GF-D8 (cell line): Measurements from ENCODE around the gene SLIT1.

Source experiments
- DNase-seq: peaks from one replicate; lab custom pipeline; 2025; lab: John Stamatoyannopoulos, UW

Gene SLIT1

GRCh38 chr10:97022616-97023015, 163.1 kb downstream of the SLIT1 start:
- no peak for DNase-seq

- DNase-seq: no peak
Observed at GRCh38 chr10:97020452-97021400, 165.0 kb downstream of the SLIT1 start.

GRCh38 chr10:97019213-97019844, 166.4 kb downstream of the SLIT1 start:
- no peak for DNase-seq

GRCh38 chr10:97018251-97019212, 167.2 kb downstream of the SLIT1 start:
- DNase-seq: no peak

GRCh38 chr10:97017474-97017903, 168.3 kb downstream of the SLIT1 start:
- DNase-seq: no peak

- no peak for DNase-seq
Observed at GRCh38 chr10:97016728-97017473, 168.9 kb downstream of the SLIT1 start.

- DNase-seq: no peak
Observed at GRCh38 chr10:97015240-97015639, 170.5 kb downstream of the SLIT1 start.

GRCh38 chr10:97013983-97014382, 171.8 kb downstream of the SLIT1 start:
- no peak for DNase-seq

GRCh38 chr10:97013568-97013967, 172.2 kb downstream of the SLIT1 start:
- DNase-seq: no peak

- no peak for DNase-seq
Observed at GRCh38 chr10:97012470-97012869, 173.3 kb downstream of the SLIT1 start.

GRCh38 chr10:97011397-97011796, 174.4 kb downstream of the SLIT1 start:
- no peak for DNase-seq

GRCh38 chr10:97010695-97011206, 175.0 kb downstream of the SLIT1 start:
- no peak for DNase-seq

GRCh38 chr10:97007417-97007816, 178.3 kb downstream of the SLIT1 start:
- DNase-seq: no peak

- no peak for DNase-seq
Observed at GRCh38 chr10:97006364-97006763, 179.4 kb downstream of the SLIT1 start.

- DNase-seq: no peak
Observed at GRCh38 chr10:97005349-97005748, 180.4 kb downstream of the SLIT1 start.

- no peak for DNase-seq
Observed at GRCh38 chr10:97004591-97004990, 181.2 kb downstream of the SLIT1 start.

- no peak for DNase-seq
Observed at GRCh38 chr10:97003804-97004201, 182.0 kb downstream of the SLIT1 start.

GRCh38 chr10:97003151-97003803, 182.5 kb downstream of the SLIT1 start:
- no peak for DNase-seq

- DNase-seq: no peak
Observed at GRCh38 chr10:97002670-97003069, 183.1 kb downstream of the SLIT1 start.

GRCh38 chr10:97001183-97001991, 184.4 kb downstream of the SLIT1 start:
- no peak for DNase-seq
